ENCODE measurements around the gene SGCA.

Gene SGCA

GRCh38 chr17:50183421-50183994 lies 17.7 kb downstream of the SGCA start:
- Mint-ChIP-seq H3K36me3 (no peaks in the 10 kb centered on the region), H3K27me3 (no peaks in the 10 kb centered on the region), H3K9me3 (no peaks in the 10 kb centered on the region), H3K4me1 (peaks cover 39 to 43% of the 10 kb centered on the region in 2 donors), H3K4me3 (peak overlapping the region; percentile 8 to 48), H3K27ac (no peak overlapping the region)
- ATAC-seq (replicated peaks) (peak; percentile 54 to 58), DNase-seq (no peak)

GRCh38 chr17:50184064-50184463 lies 18.3 kb downstream of the SGCA start:
- no peaks in the 10 kb centered on the region for H3K27me3 Mint-ChIP-seq
- ATAC-seq (replicated peaks) (peak; percentile 30 to 37), DNase-seq (no peak)
- no peak overlapping the region for H3K27ac Mint-ChIP-seq
- H3K4me3 Mint-ChIP-seq = peak overlapping the region; percentile 48 to 59
- no peaks in the 10 kb centered on the region for H3K36me3 Mint-ChIP-seq
- H3K4me1 Mint-ChIP-seq = peaks cover 36 to 39% of the 10 kb centered on the region in 2 donors
- H3K9me3 Mint-ChIP-seq = no peaks in the 10 kb centered on the region

- H3K4me1 Mint-ChIP-seq = peaks cover 36 to 42% of the 10 kb centered on the region in 2 donors
- H3K36me3 Mint-ChIP-seq = no peaks in the 10 kb centered on the region
- peak; percentile 46 to 50 for ATAC-seq (replicated peaks)
- peak overlapping the region; percentile 33 to 53 for H3K4me3 Mint-ChIP-seq
- peak overlapping the region; percentile 51 for H3K27ac Mint-ChIP-seq
- no peaks in the 10 kb centered on the region for H3K27me3 Mint-ChIP-seq
- no peaks in the 10 kb centered on the region for H3K9me3 Mint-ChIP-seq
- no peak for DNase-seq
Observed at GRCh38 chr17:50184611-50185398, 19.0 kb downstream of the SGCA start.

- Mint-ChIP-seq H3K36me3 (no peaks in the 10 kb centered on the region), H3K27ac (no peak overlapping the region), H3K4me3 (peak overlapping the region in 1 of 2 donors; percentile 33), H3K9me3 (no peaks in the 10 kb centered on the region), H3K27me3 (no peaks in the 10 kb centered on the region), H3K4me1 (peaks cover 37 to 49% of the 10 kb centered on the region in 2 donors)
- DNase-seq = no peak
- ATAC-seq (replicated peaks) = no peak
Observed at GRCh38 chr17:50185631-50186471, 20.0 kb downstream of the SGCA start.

- DNase-seq (no peak), ATAC-seq (replicated peaks) (no peak)
- H3K36me3 Mint-ChIP-seq = no peaks in the 10 kb centered on the region
- H3K4me3 Mint-ChIP-seq = no peak overlapping the region
- no peaks in the 10 kb centered on the region for H3K9me3 Mint-ChIP-seq
- peaks cover 37 to 52% of the 10 kb centered on the region in 2 donors for H3K4me1 Mint-ChIP-seq
- H3K27me3 Mint-ChIP-seq = no peaks in the 10 kb centered on the region
- no peak overlapping the region for H3K27ac Mint-ChIP-seq
Observed at GRCh38 chr17:50186661-50187393, 21.0 kb downstream of the SGCA start.

- H3K9me3 Mint-ChIP-seq = no peaks in the 10 kb centered on the region
- H3K4me3 Mint-ChIP-seq = no peak overlapping the region
- no peak overlapping the region for H3K27ac Mint-ChIP-seq
- peaks cover 37 to 55% of the 10 kb centered on the region in 2 donors for H3K4me1 Mint-ChIP-seq
- DNase-seq (no peak), ATAC-seq (replicated peaks) (no peak)
- H3K27me3 Mint-ChIP-seq = no peaks in the 10 kb centered on the region
- H3K36me3 Mint-ChIP-seq = no peaks in the 10 kb centered on the region
Observed at GRCh38 chr17:50187394-50187725, 21.6 kb downstream of the SGCA start.

- Mint-ChIP-seq H3K4me3 (no peak overlapping the region), H3K27me3 (no peaks in the 10 kb centered on the region), H3K9me3 (no peaks in the 10 kb centered on the region), H3K4me1 (peaks cover 39 to 58% of the 10 kb centered on the region in 2 donors), H3K27ac (no peak overlapping the region), H3K36me3 (no peaks in the 10 kb centered on the region)
- ATAC-seq (replicated peaks) (no peak), DNase-seq (no peak)
Observed at GRCh38 chr17:50187751-50188530, 22.1 kb downstream of the SGCA start.

- ATAC-seq (replicated peaks) = no peak
- peaks cover 40 to 58% of the 10 kb centered on the region in 2 donors for H3K4me1 Mint-ChIP-seq
- no peak overlapping the region for H3K27ac Mint-ChIP-seq
Observed at GRCh38 chr17:50188531-50188920, 22.7 kb downstream of the SGCA start.

GRCh38 chr17:50188921-50189549 lies 23.2 kb downstream of the SGCA start:
- Mint-ChIP-seq H3K9me3 (no peaks in the 10 kb centered on the region), H3K36me3 (no peaks in the 10 kb centered on the region), H3K27me3 (no peaks in the 10 kb centered on the region), H3K4me1 (peaks cover 41 to 56% of the 10 kb centered on the region in 2 donors), H3K27ac (peak overlapping the region; percentile 31), H3K4me3 (no peak overlapping the region)
- DNase-seq (no peak), ATAC-seq (replicated peaks) (no peak)

More at GRCh38 chr17:50188531-50188920, 22.7 kb downstream of the SGCA start:
- Mint-ChIP-seq H3K27me3 (no peaks in the 10 kb centered on the region), H3K36me3 (no peaks in the 10 kb centered on the region), H3K4me3 (no peak overlapping the region), H3K9me3 (no peaks in the 10 kb centered on the region)
- no peak for DNase-seq

GRCh38 chr17:50189550-50190292 lies 23.9 kb downstream of the SGCA start:
- Mint-ChIP-seq H3K27ac (no peak overlapping the region), H3K4me1 (peaks cover 36 to 49% of the 10 kb centered on the region in 2 donors), H3K9me3 (no peaks in the 10 kb centered on the region), H3K4me3 (no peak overlapping the region), H3K27me3 (no peaks in the 10 kb centered on the region), H3K36me3 (no peaks in the 10 kb centered on the region)
- ATAC-seq (replicated peaks) = no peak
- no peak for DNase-seq

- Mint-ChIP-seq H3K27me3 (no peaks in the 10 kb centered on the region), H3K4me3 (no peak overlapping the region), H3K9me3 (no peaks in the 10 kb centered on the region), H3K27ac (no peak overlapping the region), H3K36me3 (no peaks in the 10 kb centered on the region), H3K4me1 (peaks cover 31 to 46% of the 10 kb centered on the region in 2 donors)
- ATAC-seq (replicated peaks) = no peak
- no peak for DNase-seq
Observed at GRCh38 chr17:50190293-50190602, 24.4 kb downstream of the SGCA start.

GRCh38 chr17:50190603-50191358 lies 25.0 kb downstream of the SGCA start:
- H3K36me3 Mint-ChIP-seq = no peaks in the 10 kb centered on the region
- H3K9me3 Mint-ChIP-seq = no peaks in the 10 kb centered on the region
- peak overlapping the region; percentile 32 for H3K27ac Mint-ChIP-seq
- ATAC-seq (replicated peaks) = no peak
- H3K4me1 Mint-ChIP-seq = peaks cover 32 to 46% of the 10 kb centered on the region in 2 donors
- no peak for DNase-seq
- no peak overlapping the region for H3K4me3 Mint-ChIP-seq
- H3K27me3 Mint-ChIP-seq = no peaks in the 10 kb centered on the region
